Measurements from ENCODE around the gene DCDC2B.

GRCh38 chr1:32198237-32199042 is 10.4 kb upstream of the DCDC2B start:
- TF ChIP-seq HNRNPK (IDR thresholded peaks at IDR 0.05; ENCODE audit: low read depth, low read length, poor library complexity, severe bottlenecking), result no peak
- no peak for TF ChIP-seq MIER1 (IDR thresholded peaks at IDR 0.05; ENCODE audit: low read depth)
- no peak for TF ChIP-seq PTBP1 (IDR thresholded peaks at IDR 0.05; ENCODE audit: low read depth, low read length)
- no peak for TF ChIP-seq NCOA1 (IDR thresholded peaks at IDR 0.05; ENCODE audit: low read depth)

Measured in K562 (cell line).